Measurements from ENCODE around the gene ARHGAP30. TPM values are rescaled to one million over a fixed set of nuclear protein-coding genes. Genes with fewer than 3 reads are reported as not detected.
A peak's percentile ranks its signal among the peaks of the same experiment; 100 is the strongest.
"Not testable (repeated sequence)": the region's sequence is repeated elsewhere in the genome, so short reads cannot be mapped to it uniquely, and the experiment has no call there.

Gene ARHGAP30
- total and polyA plus RNA-seq, 2 of the 8 experiments (the other 6 are each of a cell fraction or from before 2014, with no cell fraction given): 0.27 to 0.39 TPM

DNA sequence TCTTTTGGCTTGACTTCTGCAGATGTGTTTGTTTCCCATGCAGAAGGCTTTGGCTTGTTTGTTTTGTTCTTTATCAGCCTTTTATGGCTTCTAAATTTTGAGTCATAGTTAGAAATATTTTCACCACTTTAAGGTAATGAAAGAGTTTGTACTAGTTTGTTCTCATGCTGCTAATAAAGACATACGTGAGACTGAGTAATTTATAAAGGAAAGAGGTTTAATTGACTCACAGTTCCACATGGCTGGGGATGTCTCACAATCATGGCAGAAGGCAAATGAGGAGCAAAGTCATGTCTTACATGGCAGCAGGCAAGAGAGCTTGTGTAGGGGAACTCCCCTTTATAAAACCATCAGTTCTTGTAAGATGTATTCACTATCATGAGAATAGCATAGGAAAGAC, 42.7 kb downstream of the ARHGAP30 start:
- not testable (repeated sequence) for H4K8ac ChIP-seq (ENCODE audit: extremely low read depth, insufficient read depth, low read length); H3K36me3 ChIP-seq (ENCODE audit: control insufficient read depth in 2 of 4, insufficient read depth in 4 of 4, low read length in 3 of 4); H3K23me2 ChIP-seq (ENCODE audit: low read depth, low read length); H2BK12ac ChIP-seq (ENCODE audit: low read depth, low read length); H4K91ac ChIP-seq (replicated peaks; ENCODE audit: insufficient read length, low read length); DNase-seq (ENCODE audit: low read depth in 1 of 2, low spot score in 2 of 2); H3K4me2 ChIP-seq (ENCODE audit: insufficient read depth in 1 of 2, low read depth in 2 of 2, low read length in 2 of 2); H3K9ac ChIP-seq (replicated peaks in 1 of 4; ENCODE audit: extremely low read depth in 1 of 4, low read depth in 3 of 4, low read length in 3 of 4); H2BK15ac ChIP-seq (ENCODE audit: low read length); FAIRE-seq; H3K27ac ChIP-seq (ENCODE audit: low read depth, low read length); H2AFZ ChIP-seq (ENCODE audit: low read length); H2BK120ac ChIP-seq (replicated peaks; ENCODE audit: low read depth, low read length); H3K4ac ChIP-seq (replicated peaks; ENCODE audit: insufficient read length, low read depth, low read length); H3K4me1 ChIP-seq (replicated peaks in 1 of 4; ENCODE audit: control insufficient read depth in 3 of 4, insufficient read depth in 4 of 4, low read length in 3 of 4); H3K27me3 ChIP-seq (replicated peaks in 1 of 4; ENCODE audit: control insufficient read depth in 3 of 4, extremely low read depth in 1 of 4, insufficient read depth in 3 of 4, low read length in 3 of 4); H3K56ac ChIP-seq (replicated peaks; ENCODE audit: insufficient read length, low read depth, low read length); H4K5ac ChIP-seq (ENCODE audit: insufficient read length, low read depth, low read length); H4K20me1 ChIP-seq (replicated peaks in 1 of 2; ENCODE audit: control insufficient read depth in 1 of 2, insufficient read depth in 2 of 2, low read length in 2 of 2); H2BK20ac ChIP-seq (ENCODE audit: low read length); H2BK5ac ChIP-seq (ENCODE audit: low read depth, low read length); H3K79me2 ChIP-seq (ENCODE audit: control insufficient read depth in 1 of 2, insufficient read depth in 2 of 2, low read length in 2 of 2); H3K18ac ChIP-seq (ENCODE audit: extremely low read depth, low read length); H3K14ac ChIP-seq (ENCODE audit: insufficient read length); H3K23ac ChIP-seq (ENCODE audit: insufficient read length); H2AK5ac ChIP-seq (ENCODE audit: low read depth, low read length); H3K4me3 ChIP-seq (ENCODE audit: extremely low read depth in 1 of 4, insufficient read depth in 2 of 4, low read depth in 3 of 4, low read length in 4 of 4); H3K79me1 ChIP-seq (ENCODE audit: low read depth, low read length)
- CTCF ChIA-PET (ENCODE audit: partially characterized antibody): interaction anchor here (0.6 to 2.9 kb wide), 6 partner anchors 10 to 400 kb away, joined by 3 to 11 read pairs (median 4); no protein-coding TSS in a partner anchor
- peaks cover 0 to 11% of the 10 kb centered on the region in 2 experiments; a peak in 1 of 4 replicates for H3K9me3 ChIP-seq (ENCODE audit: insufficient read depth in 2 of 2, low read depth in 1 of 2, low read length in 1 of 2)
- 94% methylated on average over 1 of the region's 1 CpG; no CpG with 5 or more reads in 1 of the 2 experiments for WGBS, 2 experiments (ENCODE audit: extremely low coverage in 1 of 2, insufficient coverage in 1 of 2, insufficient read length in 1 of 2, insufficient replicate concordance in 2 of 2, low coverage in 1 of 2, low lambda C conversion rate in 2 of 2, missing lambda C conversion rate in 1 of 2)
- POLR2A ChIA-PET (ENCODE audit: partially characterized antibody): interaction anchor here (1.0 to 3.0 kb wide), 4 partner anchors 9 to 21 kb away, joined by 3 to 16 read pairs (median 4); partner anchors contain the start of gene TSTD1

DNA sequence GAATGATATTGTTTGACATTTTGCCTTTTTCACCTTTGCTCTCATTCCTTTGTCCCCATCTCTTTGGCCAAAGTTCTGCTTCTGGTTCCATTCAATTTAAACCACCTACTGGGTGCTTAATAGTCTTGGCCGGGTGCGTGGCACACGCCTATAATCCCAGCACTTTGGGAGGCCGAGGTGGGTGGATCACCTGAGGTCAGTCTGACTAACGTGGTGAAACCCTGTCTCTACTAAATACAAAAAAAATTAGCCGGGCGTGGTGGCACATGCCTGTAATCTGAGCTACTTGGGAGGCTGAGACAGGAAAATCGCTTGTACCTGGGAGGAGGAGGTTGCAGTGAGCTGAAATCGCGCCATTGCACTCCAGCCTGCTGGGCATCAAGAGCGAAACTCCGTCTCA, 47.3 kb downstream of the ARHGAP30 start:
- H2BK12ac ChIP-seq (ENCODE audit: low read depth, low read length); H2BK5ac ChIP-seq (ENCODE audit: low read depth, low read length); H3K23ac ChIP-seq (ENCODE audit: insufficient read length); H2AFZ ChIP-seq (ENCODE audit: low read length); H3K56ac ChIP-seq (replicated peaks; ENCODE audit: insufficient read length, low read depth, low read length); H2BK120ac ChIP-seq (replicated peaks; ENCODE audit: low read depth, low read length); H3K79me1 ChIP-seq (ENCODE audit: low read depth, low read length); H3K18ac ChIP-seq (ENCODE audit: extremely low read depth, low read length); DNase-seq (ENCODE audit: low read depth in 1 of 2, low spot score in 2 of 2); H4K91ac ChIP-seq (replicated peaks; ENCODE audit: insufficient read length, low read length); H3K27ac ChIP-seq (ENCODE audit: low read depth, low read length); H3K14ac ChIP-seq (ENCODE audit: insufficient read length); H4K5ac ChIP-seq (ENCODE audit: insufficient read length, low read depth, low read length); H4K8ac ChIP-seq (ENCODE audit: extremely low read depth, insufficient read depth, low read length); H3K27me3 ChIP-seq (replicated peaks in 1 of 4; ENCODE audit: control insufficient read depth in 3 of 4, extremely low read depth in 1 of 4, insufficient read depth in 3 of 4, low read length in 3 of 4); H2AK5ac ChIP-seq (ENCODE audit: low read depth, low read length); H3K4me2 ChIP-seq (ENCODE audit: insufficient read depth in 1 of 2, low read depth in 2 of 2, low read length in 2 of 2); H3K4ac ChIP-seq (replicated peaks; ENCODE audit: insufficient read length, low read depth, low read length); FAIRE-seq; H2BK20ac ChIP-seq (ENCODE audit: low read length); H3K4me3 ChIP-seq (ENCODE audit: extremely low read depth in 1 of 4, insufficient read depth in 2 of 4, low read depth in 3 of 4, low read length in 4 of 4); H3K9me3 ChIP-seq (ENCODE audit: insufficient read depth in 2 of 2, low read depth in 1 of 2, low read length in 1 of 2); H2BK15ac ChIP-seq (ENCODE audit: low read length); H3K36me3 ChIP-seq (ENCODE audit: control insufficient read depth in 2 of 4, insufficient read depth in 4 of 4, low read length in 3 of 4): not testable (repeated sequence)
- Histone ChIP-seq H4K20me1 (replicated peaks in 1 of 2; ENCODE audit: control insufficient read depth in 1 of 2, insufficient read depth in 2 of 2, low read length in 2 of 2) (peaks cover 6 to 13% of the 10 kb centered on the region in 2 experiments), H3K9ac (replicated peaks in 1 of 4; ENCODE audit: extremely low read depth in 1 of 4, low read depth in 3 of 4, low read length in 3 of 4) (0 out of 7 replicates have a peak overlapping the region, but pooled peaks of 1 of the 4 experiments have one; percentile 4), H3K23me2 (ENCODE audit: low read depth, low read length) (peaks cover 11% of the 10 kb centered on the region), H3K79me2 (ENCODE audit: control insufficient read depth in 1 of 2, insufficient read depth in 2 of 2, low read length in 2 of 2) (peaks cover 22 to 34% of the 10 kb centered on the region in 2 experiments), H3K4me1 (replicated peaks in 1 of 4; ENCODE audit: control insufficient read depth in 3 of 4, insufficient read depth in 4 of 4, low read length in 3 of 4) (peaks cover 7 to 15% (median 12%) of the 10 kb centered on the region in 4 experiments)
- WGBS, 2 experiments (ENCODE audit: extremely low coverage in 1 of 2, insufficient coverage in 1 of 2, insufficient read length in 1 of 2, insufficient replicate concordance in 2 of 2, low coverage in 1 of 2, low lambda C conversion rate in 2 of 2, missing lambda C conversion rate in 1 of 2): 84% methylated on average over 10 of the region's 12 CpGs; no CpG with 5 or more reads in 1 of the 2 experiments
- ChIA-PET CTCF (ENCODE audit: partially characterized antibody) (interaction anchor here (0.7 to 3.5 kb wide), 6 partner anchors 11 to 69 kb away, joined by 3 to 26 read pairs (median 4); no protein-coding TSS in a partner anchor), POLR2A (ENCODE audit: partially characterized antibody) (interaction anchor here (0.6 to 3.9 kb wide), 6 partner anchors 13 to 117 kb away, joined by 3 to 50 read pairs (median 10); partner anchors contain the start of genes DEDD and TSTD1)

Measured in H1 (cell line).